ENCODE data around the gene SYTL3. TPM values are rescaled to one million over a fixed set of nuclear protein-coding genes. Genes with fewer than 3 reads are reported as not detected.

Gene SYTL3
- total and polyA plus RNA-seq, 10 of the 15 experiments (the other 5 are each of a cell fraction or from before 2014, with no cell fraction given): 3.3 to 12.1 (median 6.9) TPM

DNA sequence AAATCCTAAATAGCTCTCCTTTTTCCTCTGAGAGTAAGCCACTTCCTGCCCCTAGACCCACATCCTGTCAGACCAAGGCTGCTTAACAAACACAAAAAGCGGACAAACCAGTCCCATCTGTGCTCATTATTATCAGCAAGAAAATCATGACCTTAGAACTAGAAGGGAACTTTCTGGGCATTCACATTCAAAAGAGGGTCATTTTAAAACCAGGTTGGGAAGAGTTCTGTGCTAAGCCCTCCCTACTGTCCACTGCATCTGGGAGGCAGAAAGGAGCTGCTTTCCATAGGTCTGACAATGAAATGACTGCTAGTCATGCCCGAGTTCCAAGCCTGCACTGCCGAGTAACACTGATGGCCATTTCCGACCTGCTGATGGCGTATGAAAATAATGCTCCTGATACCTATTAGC, 153.9 kb downstream of the SYTL3 start (continued):
- TF ChIP-seq, protein P1, sequence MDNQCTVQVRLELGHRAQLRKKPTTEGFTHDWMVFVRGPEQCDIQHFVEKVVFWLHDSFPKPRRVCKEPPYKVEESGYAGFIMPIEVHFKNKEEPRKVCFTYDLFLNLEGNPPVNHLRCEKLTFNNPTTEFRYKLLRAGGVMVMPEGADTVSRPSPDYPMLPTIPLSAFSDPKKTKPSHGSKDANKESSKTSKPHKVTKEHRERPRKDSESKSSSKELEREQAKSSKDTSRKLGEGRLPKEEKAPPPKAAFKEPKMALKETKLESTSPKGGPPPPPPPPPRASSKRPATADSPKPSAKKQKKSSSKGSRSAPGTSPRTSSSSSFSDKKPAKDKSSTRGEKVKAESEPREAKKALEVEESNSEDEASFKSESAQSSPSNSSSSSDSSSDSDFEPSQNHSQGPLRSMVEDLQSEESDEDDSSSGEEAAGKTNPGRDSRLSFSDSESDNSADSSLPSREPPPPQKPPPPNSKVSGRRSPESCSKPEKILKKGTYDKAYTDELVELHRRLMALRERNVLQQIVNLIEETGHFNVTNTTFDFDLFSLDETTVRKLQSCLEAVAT (IDR thresholded peaks at IDR 0.05): 0 out of 2 replicates have a peak, but pooled peaks have one; percentile 15
- TF ChIP-seq ATF7 (IDR thresholded peaks at IDR 0.05; ENCODE audit: low read depth) (no peak), GABPA (IDR thresholded peaks at IDR 0.05; ENCODE audit: low read depth) (peak; percentile 60; the same call in 1 of the 2 replicates), POLR2A (IDR thresholded peaks at IDR 0.05; ENCODE audit: low read depth, low read length) (peak; percentile 50; the same call in 1 of the 2 replicates), RBBP5 (conservative IDR thresholded peaks at IDR 0.05) (no peak), NFIC (IDR thresholded peaks at IDR 0.05; ENCODE audit: low read depth, low read length) (peak; percentile 77; the same call in 1 of the 2 replicates)
- TF ChIP-seq, protein P2, sequence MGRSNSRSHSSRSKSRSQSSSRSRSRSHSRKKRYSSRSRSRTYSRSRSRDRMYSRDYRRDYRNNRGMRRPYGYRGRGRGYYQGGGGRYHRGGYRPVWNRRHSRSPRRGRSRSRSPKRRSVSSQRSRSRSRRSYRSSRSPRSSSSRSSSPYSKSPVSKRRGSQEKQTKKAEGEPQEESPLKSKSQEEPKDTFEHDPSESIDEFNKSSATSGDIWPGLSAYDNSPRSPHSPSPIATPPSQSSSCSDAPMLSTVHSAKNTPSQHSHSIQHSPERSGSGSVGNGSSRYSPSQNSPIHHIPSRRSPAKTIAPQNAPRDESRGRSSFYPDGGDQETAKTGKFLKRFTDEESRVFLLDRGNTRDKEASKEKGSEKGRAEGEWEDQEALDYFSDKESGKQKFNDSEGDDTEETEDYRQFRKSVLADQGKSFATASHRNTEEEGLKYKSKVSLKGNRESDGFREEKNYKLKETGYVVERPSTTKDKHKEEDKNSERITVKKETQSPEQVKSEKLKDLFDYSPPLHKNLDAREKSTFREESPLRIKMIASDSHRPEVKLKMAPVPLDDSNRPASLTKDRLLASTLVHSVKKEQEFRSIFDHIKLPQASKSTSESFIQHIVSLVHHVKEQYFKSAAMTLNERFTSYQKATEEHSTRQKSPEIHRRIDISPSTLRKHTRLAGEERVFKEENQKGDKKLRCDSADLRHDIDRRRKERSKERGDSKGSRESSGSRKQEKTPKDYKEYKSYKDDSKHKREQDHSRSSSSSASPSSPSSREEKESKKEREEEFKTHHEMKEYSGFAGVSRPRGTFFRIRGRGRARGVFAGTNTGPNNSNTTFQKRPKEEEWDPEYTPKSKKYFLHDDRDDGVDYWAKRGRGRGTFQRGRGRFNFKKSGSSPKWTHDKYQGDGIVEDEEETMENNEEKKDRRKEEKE (IDR thresholded peaks at IDR 0.05): no peak

DNA sequence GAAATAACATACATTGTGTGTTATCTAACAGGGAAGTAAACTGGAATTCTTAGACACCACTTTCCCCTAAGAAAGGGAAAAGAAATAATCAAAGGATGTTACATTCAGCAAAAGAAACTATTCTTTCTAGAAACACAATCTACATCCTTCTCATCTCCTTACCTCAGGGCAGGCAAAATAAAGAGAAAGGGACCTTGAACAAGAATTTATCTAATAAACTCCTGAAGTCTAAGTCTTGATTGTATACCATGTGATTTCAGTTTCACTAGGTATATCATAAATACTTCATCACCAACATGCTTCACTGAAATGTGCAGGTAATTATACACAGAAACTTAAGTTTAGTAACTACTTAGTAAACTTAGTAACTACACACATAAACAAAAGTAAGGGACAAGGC, 154.4 kb downstream of the SYTL3 start:
- ATAC-seq: peak; percentile 2; the same call in 2 of the 3 replicates
- no peaks in the 10 kb centered on the region for H3K9me3 ChIP-seq (replicated peaks; ENCODE audit: control insufficient read depth, insufficient read depth, low read length)
- H3K9ac ChIP-seq (ENCODE audit: control insufficient read depth, insufficient read depth, low read length): peak overlapping the region; percentile 71
- in situ Hi-C loops (cut with MboI): no loop called here
- H3K4me3 ChIP-seq: peak overlapping the region; percentile 55
- BruUV-seq (replicated peaks): no TSS peak
- RAD21 ChIA-PET (ENCODE audit: unreplicated experiment): interaction anchor here (1.0 to 1.4 kb wide), 6 partner anchors 9 to 303 kb away, joined by 3 to 12 read pairs (median 4); no protein-coding TSS in a partner anchor
- SMC1A ChIA-PET (ENCODE audit: uncharacterized antibody, unreplicated experiment): interaction anchor here (0.9 to 4.2 kb wide), 6 partner anchors 8 to 237 kb away, joined by 3 to 26 read pairs (median 4); no protein-coding TSS in a partner anchor
- intact Hi-C loops (cut with micrococcal nuclease; ENCODE audit: unreplicated experiment): no loop called here
- FAIRE-seq: no peak
- H4K20me1 ChIP-seq (ENCODE audit: control insufficient read depth, insufficient read depth): peaks cover 8% of the 10 kb centered on the region; the same call in 1 of the 2 replicates
- peak overlapping the region; percentile 98 for H3K4me2 ChIP-seq (ENCODE audit: control insufficient read depth, insufficient read depth)
- DNase-seq (ENCODE audit: low read depth, low spot score): no peak
- H3K27ac ChIP-seq (ENCODE audit: control insufficient read depth, insufficient read depth): peak overlapping the region; percentile 96
- H2AFZ ChIP-seq (ENCODE audit: control insufficient read depth, low read depth, low read length): no peak overlapping the region
- no peaks in the 10 kb centered on the region for H3K27me3 ChIP-seq (replicated peaks in 1 of 2; ENCODE audit: control insufficient read depth in 2 of 2, insufficient read depth in 2 of 2, low read length in 1 of 2)
- POLR2A ChIA-PET: interaction anchor here (0.6 to 1.7 kb wide), 3 partner anchors 9 to 196 kb away, joined by 3 to 10 read pairs (median 3); partner anchors contain the start of gene RSPH3
- peaks cover 93% of the 10 kb centered on the region for H3K79me2 ChIP-seq (ENCODE audit: control insufficient read depth, insufficient read depth, low read length)
- H3K36me3 ChIP-seq (ENCODE audit: control insufficient read depth in 2 of 2, insufficient read depth in 2 of 2, low read length in 1 of 2): peaks cover 3 to 22% of the 10 kb centered on the region in 2 experiments
- H3K4me1 ChIP-seq (ENCODE audit: control insufficient read depth, insufficient read depth, low read length): peaks cover 69% of the 10 kb centered on the region
- CTCF ChIA-PET: interaction anchor here (1.0 to 1.7 kb wide), 6 partner anchors 9 to 168 kb away, joined by 3 to 9 read pairs (median 4); no protein-coding TSS in a partner anchor
- TF ChIP-seq, protein P3, sequence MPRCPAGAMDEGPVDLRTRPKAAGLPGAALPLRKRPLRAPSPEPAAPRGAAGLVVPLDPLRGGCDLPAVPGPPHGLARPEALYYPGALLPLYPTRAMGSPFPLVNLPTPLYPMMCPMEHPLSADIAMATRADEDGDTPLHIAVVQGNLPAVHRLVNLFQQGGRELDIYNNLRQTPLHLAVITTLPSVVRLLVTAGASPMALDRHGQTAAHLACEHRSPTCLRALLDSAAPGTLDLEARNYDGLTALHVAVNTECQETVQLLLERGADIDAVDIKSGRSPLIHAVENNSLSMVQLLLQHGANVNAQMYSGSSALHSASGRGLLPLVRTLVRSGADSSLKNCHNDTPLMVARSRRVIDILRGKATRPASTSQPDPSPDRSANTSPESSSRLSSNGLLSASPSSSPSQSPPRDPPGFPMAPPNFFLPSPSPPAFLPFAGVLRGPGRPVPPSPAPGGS (IDR thresholded peaks at IDR 0.05; ENCODE audit: borderline replicate concordance, insufficient read depth, low read depth, low read length, poor library complexity, severe bottlenecking): no peak
- TF ChIP-seq RFX5 (IDR thresholded peaks at IDR 0.05; ENCODE audit: low read depth, low read length) (no peak), STAT1 (conservative IDR thresholded peaks at IDR 0.05) (no peak), RBBP5 (conservative IDR thresholded peaks at IDR 0.05) (no peak), YY1 (IDR thresholded peaks at IDR 0.05; ENCODE audit: low read depth, low read length) (no peak), POLR2AphosphoS5 (IDR thresholded peaks at IDR 0.05; ENCODE audit: low read length) (no peak), EP300 (IDR thresholded peaks at IDR 0.05; ENCODE audit: borderline replicate concordance in 1 of 2, control insufficient read depth in 1 of 2, low read depth in 2 of 2, low read length in 2 of 2) (no peak)
- TF ChIP-seq, protein P4, sequence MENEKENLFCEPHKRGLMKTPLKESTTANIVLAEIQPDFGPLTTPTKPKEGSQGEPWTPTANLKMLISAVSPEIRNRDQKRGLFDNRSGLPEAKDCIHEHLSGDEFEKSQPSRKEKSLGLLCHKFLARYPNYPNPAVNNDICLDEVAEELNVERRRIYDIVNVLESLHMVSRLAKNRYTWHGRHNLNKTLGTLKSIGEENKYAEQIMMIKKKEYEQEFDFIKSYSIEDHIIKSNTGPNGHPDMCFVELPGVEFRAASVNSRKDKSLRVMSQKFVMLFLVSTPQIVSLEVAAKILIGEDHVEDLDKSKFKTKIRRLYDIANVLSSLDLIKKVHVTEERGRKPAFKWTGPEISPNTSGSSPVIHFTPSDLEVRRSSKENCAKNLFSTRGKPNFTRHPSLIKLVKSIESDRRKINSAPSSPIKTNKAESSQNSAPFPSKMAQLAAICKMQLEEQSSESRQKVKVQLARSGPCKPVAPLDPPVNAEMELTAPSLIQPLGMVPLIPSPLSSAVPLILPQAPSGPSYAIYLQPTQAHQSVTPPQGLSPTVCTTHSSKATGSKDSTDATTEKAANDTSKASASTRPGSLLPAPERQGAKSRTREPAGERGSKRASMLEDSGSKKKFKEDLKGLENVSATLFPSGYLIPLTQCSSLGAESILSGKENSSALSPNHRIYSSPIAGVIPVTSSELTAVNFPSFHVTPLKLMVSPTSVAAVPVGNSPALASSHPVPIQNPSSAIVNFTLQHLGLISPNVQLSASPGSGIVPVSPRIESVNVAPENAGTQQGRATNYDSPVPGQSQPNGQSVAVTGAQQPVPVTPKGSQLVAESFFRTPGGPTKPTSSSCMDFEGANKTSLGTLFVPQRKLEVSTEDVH (IDR thresholded peaks at IDR 0.05; ENCODE audit: low read depth, partially characterized antibody): no peak

All from GM12878 (cell line).